ENCODE data around the gene DOK5. TPM values are rescaled to one million over a fixed set of nuclear protein-coding genes. Genes with fewer than 3 reads are reported as not detected.

DOK5 gene
- polyA plus RNA-seq, 1 of the 3 experiments (the other 2 are of a cell fraction) = 12.4 TPM

GRCh38 chr20:54535746-54536145 is 60.4 kb downstream of the DOK5 start:
- Histone ChIP-seq H3K79me2 (ENCODE audit: insufficient read depth) (peaks cover 15% of the 10 kb centered on the region), H3K4me2 (no peak overlapping the region), H3K9me2 (no peaks in the 10 kb centered on the region), H2AFZ (ENCODE audit: low read depth) (no peak overlapping the region), H3K36me3 (replicated peaks in 1 of 2; ENCODE audit: control insufficient read depth in 1 of 2, insufficient read depth in 2 of 2, low read length in 1 of 2) (peaks cover 0 to 6% of the 10 kb centered on the region in 2 experiments), H4K20me1 (ENCODE audit: insufficient read depth) (no peaks in the 10 kb centered on the region), H3F3A (replicated peaks; ENCODE audit: insufficient read depth) (peaks cover 4% of the 10 kb centered on the region), H3K4me3 (ENCODE audit: low read depth in 2 of 2, low read length in 1 of 2) (no peak overlapping the region), H3K27me3 (ENCODE audit: insufficient read depth) (no peaks in the 10 kb centered on the region), H3K9me3 (peaks cover 6% of the 10 kb centered on the region; the same call in 1 of the 2 replicates), H3K4me1 (ENCODE audit: control insufficient read depth in 1 of 2, insufficient read depth in 2 of 2, low read depth in 1 of 2, low read length in 1 of 2) (no peaks in the 10 kb centered on the region), H3K9ac (no peak overlapping the region), H3K27ac (ENCODE audit: low read depth in 2 of 2, low read length in 1 of 2) (peak overlapping the region in 1 of 2 experiments; percentile 27; a peak in 1 of 4 replicates)
- TF ChIP-seq GATA2 (CRISPR knock-in tag; IDR thresholded peaks at IDR 0.05) = no peak
- TF ChIP-seq FOXJ3 (CRISPR knock-in tag; IDR thresholded peaks at IDR 0.05) = no peak
- no peak for TF ChIP-seq TAF1 (IDR thresholded peaks at IDR 0.05; ENCODE audit: borderline replicate concordance, low read depth, low read length)
- TF ChIP-seq JUND (IDR thresholded peaks at IDR 0.05) = no peak
- no peak for TF ChIP-seq TEAD4 (IDR thresholded peaks at IDR 0.05; ENCODE audit: borderline replicate concordance, insufficient read depth)
- TF ChIP-seq TCF12 (IDR thresholded peaks at IDR 0.05) = no peak
- no peak for TF ChIP-seq RXRA (IDR thresholded peaks at IDR 0.05; ENCODE audit: borderline replicate concordance, low read depth)
- TF ChIP-seq, protein P1, sequence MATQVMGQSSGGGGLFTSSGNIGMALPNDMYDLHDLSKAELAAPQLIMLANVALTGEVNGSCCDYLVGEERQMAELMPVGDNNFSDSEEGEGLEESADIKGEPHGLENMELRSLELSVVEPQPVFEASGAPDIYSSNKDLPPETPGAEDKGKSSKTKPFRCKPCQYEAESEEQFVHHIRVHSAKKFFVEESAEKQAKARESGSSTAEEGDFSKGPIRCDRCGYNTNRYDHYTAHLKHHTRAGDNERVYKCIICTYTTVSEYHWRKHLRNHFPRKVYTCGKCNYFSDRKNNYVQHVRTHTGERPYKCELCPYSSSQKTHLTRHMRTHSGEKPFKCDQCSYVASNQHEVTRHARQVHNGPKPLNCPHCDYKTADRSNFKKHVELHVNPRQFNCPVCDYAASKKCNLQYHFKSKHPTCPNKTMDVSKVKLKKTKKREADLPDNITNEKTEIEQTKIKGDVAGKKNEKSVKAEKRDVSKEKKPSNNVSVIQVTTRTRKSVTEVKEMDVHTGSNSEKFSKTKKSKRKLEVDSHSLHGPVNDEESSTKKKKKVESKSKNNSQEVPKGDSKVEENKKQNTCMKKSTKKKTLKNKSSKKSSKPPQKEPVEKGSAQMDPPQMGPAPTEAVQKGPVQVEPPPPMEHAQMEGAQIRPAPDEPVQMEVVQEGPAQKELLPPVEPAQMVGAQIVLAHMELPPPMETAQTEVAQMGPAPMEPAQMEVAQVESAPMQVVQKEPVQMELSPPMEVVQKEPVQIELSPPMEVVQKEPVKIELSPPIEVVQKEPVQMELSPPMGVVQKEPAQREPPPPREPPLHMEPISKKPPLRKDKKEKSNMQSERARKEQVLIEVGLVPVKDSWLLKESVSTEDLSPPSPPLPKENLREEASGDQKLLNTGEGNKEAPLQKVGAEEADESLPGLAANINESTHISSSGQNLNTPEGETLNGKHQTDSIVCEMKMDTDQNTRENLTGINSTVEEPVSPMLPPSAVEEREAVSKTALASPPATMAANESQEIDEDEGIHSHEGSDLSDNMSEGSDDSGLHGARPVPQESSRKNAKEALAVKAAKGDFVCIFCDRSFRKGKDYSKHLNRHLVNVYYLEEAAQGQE (IDR thresholded peaks at IDR 0.05; ENCODE audit: low read depth, low read length) = no peak
- TF ChIP-seq RFX5 (IDR thresholded peaks at IDR 0.05; ENCODE audit: low read length) = no peak
- TF ChIP-seq ELF1 (IDR thresholded peaks at IDR 0.05) = no peak
- no peak for TF ChIP-seq GABPA (IDR thresholded peaks at IDR 0.05; ENCODE audit: low read depth)
- TF ChIP-seq SMC3 (IDR thresholded peaks at IDR 0.05; ENCODE audit: low read depth, low read length) = no peak
- no peak for TF ChIP-seq POLR2AphosphoS5 (IDR thresholded peaks at IDR 0.05; ENCODE audit: low read depth, low read length)
- TF ChIP-seq RAD21 (IDR thresholded peaks at IDR 0.05; ENCODE audit: low read length) = no peak
- POLR2A ChIA-PET = no interaction called here
- no peak for DNase-seq
- CTCF ChIA-PET = no interaction called here

DNA sequence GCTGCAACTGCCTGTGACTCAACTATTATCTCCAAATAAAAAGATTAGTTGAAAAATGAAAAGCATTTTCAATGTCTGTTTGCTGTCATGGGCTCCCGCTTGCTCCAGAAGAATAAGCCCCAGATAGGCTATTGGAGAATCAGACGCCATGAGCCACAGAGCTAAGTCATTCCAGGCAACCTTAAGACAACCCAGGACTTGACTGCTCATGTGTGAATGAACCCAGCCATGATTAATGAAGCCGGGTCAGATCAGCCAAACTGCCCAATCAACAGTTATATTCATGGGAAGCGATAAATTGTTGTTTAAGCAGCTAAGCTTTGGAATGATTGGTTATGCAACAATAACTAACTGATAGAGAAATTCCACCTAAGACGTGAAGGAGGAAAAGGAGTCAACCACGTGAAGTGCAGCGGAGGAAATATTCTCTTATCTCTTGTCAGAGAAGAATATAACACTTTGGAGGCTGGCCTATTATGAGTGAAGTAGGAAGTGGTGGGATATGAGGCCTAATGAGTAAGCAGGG is 64.2 kb downstream of the DOK5 start:
- ChIA-PET POLR2A (no interaction called here), CTCF (no interaction called here)
- peaks cover 23% of the 10 kb centered on the region for H3K79me2 ChIP-seq (ENCODE audit: insufficient read depth)
- peaks cover 0 to 8% of the 10 kb centered on the region in 2 experiments for H3K36me3 ChIP-seq (replicated peaks in 1 of 2; ENCODE audit: control insufficient read depth in 1 of 2, insufficient read depth in 2 of 2, low read length in 1 of 2)
- H3F3A ChIP-seq (replicated peaks; ENCODE audit: insufficient read depth) = peaks cover 7% of the 10 kb centered on the region
- H2AFZ ChIP-seq (ENCODE audit: low read depth) = no peak overlapping the region
- H4K20me1 ChIP-seq (ENCODE audit: insufficient read depth) = no peaks in the 10 kb centered on the region
- TF ChIP-seq TCF12 (IDR thresholded peaks at IDR 0.05) = no peak
- no peak for TF ChIP-seq MXI1 (IDR thresholded peaks at IDR 0.05; ENCODE audit: low read depth, low read length)
- H3K9ac ChIP-seq = no peak overlapping the region
- no peaks in the 10 kb centered on the region for H3K9me2 ChIP-seq
- no peaks in the 10 kb centered on the region for H3K27me3 ChIP-seq (ENCODE audit: insufficient read depth)
- no peak overlapping the region for H3K4me2 ChIP-seq
- WGBS (ENCODE audit: low lambda C conversion rate) = 4% methylated on average over 7 of the region's 7 CpGs
- no peak overlapping the region for H3K27ac ChIP-seq (ENCODE audit: low read depth in 2 of 2, low read length in 1 of 2)
- no peak overlapping the region for H3K4me3 ChIP-seq (ENCODE audit: low read depth in 2 of 2, low read length in 1 of 2)
- no peak for DNase-seq
- peaks cover 6% of the 10 kb centered on the region; the same call in 1 of the 2 replicates for H3K9me3 ChIP-seq
- no peaks in the 10 kb centered on the region for H3K4me1 ChIP-seq (ENCODE audit: control insufficient read depth in 1 of 2, insufficient read depth in 2 of 2, low read depth in 1 of 2, low read length in 1 of 2)
